HTERT RPE-1 (cell line): ENCODE measurements around the gene CHST7.

Source experiments
- in situ Hi-C: fragments of 300-500 bp; cut with MboI; formaldehyde crosslinking; loops from 4 replicates; pipeline ENCODE4 v1.14.3; 2020; ENCODE audit warnings: low sequenced_read_pairs

Gene CHST7

DNA sequence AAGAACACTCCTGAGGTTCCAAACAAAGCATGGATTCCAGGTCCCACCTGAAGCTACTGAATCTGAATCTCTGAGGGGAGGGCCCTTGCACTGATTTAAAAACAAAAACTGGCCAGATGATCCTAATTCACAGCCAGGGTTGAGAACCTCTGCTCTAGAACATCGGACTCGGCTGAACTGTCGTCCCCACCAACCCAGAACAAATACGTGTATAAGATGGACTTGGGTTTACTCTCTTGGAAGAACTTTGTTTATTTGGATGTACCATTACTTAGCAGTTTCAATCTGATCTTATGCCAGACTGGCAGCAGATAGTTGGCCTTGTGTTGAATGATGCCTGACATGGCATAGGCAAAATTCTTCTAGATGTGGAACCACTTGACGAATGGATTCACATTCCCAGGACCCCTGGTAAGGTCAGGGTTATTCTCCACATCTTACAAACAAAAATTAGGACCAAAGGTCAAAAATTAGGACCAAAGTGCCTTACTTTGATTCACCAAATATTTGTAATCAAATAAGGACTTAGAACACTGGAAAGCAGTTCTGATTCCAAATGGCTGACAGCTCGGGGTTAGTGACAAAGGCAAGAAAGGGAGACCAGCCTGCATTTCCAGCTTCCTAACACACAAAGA, 29.0 kb downstream of the CHST7 start:
- in situ Hi-C loops, result no loop called here

DNA sequence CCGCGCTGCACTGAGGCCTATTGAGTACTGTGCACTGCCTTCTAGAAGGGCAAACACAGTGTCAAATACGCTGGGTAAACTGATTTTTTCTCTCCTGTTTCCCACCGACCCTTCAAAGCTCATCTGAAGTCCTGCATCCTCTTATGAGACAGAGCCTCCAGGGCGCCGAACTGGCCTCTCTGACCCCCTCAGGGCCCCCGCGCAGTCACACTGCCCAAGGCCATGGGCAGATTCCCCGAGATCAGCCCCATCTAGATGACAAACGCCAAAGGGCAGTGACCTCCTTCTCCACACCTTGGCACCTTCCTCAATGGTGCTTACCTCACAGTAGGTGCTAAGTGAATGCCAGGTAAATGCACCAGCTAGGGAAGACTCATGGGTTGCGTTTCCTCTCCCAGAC, 34.4 kb downstream of the CHST7 start:
- in situ Hi-C loops, result no loop called here

GRCh38 chrX:46610070-46610658, 36.6 kb downstream of the CHST7 start:
- in situ Hi-C loops, result no loop called here

GRCh38 chrX:46611658-46612362, 38.2 kb downstream of the CHST7 start:
- in situ Hi-C loops, result no loop called here

- in situ Hi-C loops, result no loop called here
These were observed 44.3 kb downstream of the CHST7 start for GRCh38 chrX:46617906-46618305.

GRCh38 chrX:46618947-46619346, 45.4 kb downstream of the CHST7 start:
- in situ Hi-C loops, result no loop called here

DNA sequence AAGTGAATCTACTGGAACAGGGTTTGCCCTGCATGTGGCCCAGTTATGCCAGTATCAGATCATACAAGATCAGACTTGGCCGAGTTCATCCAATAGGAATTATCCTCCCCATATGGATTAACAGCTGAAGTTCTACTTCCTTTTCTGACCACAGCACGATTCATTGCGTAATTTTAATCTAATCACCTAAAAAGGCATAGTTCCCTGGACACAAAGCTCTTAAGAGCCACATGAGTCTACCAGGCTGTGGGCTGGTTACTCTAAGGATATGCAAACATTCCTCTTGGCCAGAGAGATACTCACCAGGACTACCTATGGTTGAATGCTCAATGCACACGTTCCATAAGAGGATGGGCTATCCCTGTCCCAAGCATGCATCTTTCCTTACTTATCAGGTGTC, 46.9 kb downstream of the CHST7 start:
- in situ Hi-C loops, result no loop called here

- in situ Hi-C loops, result no loop called here
These were observed 48.0 kb downstream of the CHST7 start for GRCh38 chrX:46621572-46621971.

- in situ Hi-C loops, result no loop called here
These were observed 50.7 kb downstream of the CHST7 start for GRCh38 chrX:46624090-46624786.

- in situ Hi-C loops, result no loop called here
These were observed 53.0 kb downstream of the CHST7 start for GRCh38 chrX:46626566-46626965.

- in situ Hi-C loops, result no loop called here
These were observed 53.5 kb downstream of the CHST7 start for GRCh38 chrX:46627062-46627461.

DNA sequence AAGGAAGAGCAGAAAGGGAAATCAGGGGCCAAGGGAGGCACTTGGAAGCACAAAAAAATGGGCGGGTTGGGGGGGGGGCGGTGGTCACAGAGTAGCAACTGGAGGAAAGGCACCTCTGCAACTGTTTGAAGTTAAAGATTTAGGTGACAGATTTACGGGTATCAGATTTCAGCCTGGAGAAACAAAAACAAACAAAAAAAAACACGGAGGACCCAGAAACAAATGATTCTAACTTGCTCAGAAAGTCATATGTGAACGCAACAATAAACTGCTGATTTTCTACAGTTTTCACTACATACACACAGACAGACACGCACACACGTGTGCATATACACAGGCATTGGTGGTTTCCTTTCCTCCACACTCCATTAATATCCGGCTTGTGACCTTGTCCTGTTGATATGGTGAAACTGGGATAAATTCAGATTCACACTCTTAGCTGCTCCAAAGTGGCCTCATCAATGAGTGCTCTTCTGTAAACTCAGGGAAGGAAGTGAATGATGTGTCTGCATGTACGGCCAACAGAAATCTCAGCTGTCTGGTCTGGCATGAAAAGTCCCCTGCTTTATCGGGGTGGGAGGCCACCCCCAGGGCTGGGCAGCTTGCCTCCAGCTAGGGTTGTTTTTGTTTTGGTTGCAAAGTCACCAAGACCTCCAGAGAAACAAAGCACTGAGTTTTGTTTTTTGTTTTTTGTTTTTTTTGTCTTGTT, 54.3 kb downstream of the CHST7 start:
- in situ Hi-C loops, result no loop called here

DNA sequence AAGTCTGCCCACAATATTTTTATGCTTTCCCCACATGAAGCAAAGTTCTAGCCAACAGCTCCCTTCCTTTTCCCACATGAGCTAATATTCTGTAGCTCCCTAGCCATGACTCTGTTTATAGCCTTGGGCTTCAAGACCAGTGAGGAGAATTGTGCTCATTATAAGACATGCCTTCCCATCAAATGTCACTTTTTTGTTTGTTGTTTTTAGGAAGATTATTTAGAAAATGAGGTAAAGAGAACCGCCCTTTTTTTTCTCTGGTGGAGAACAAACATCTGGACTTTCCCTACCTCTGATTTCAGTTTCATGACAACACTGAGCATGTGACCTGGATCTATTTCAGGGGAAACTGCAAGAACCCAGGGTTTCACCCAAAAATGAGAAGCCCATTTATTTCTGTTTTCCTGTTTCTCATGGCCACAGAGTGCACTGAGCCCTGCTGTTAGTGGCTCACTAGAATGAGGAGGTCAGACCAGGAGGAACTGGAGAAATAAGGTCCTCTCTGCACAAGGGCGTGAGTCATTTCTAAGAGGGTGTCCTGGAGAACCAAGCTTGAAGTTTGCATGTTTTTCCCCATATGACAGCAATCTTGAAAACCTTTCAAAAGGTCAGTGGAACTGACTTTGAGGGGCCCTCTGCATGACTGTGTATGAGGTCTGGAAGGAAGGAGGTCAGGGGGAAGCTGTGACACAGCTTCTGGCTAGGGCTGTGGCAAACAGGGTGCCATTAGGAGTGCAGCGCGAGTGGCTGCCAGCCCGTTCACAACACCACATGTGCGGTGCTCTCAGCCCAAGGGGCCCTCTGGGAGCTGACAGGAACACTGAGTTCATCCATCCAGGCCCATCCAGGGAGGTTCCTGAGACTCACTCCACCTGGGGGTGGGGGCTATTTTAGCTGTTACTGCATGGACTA, 55.2 kb downstream of the CHST7 start:
- in situ Hi-C loops, result no loop called here

DNA sequence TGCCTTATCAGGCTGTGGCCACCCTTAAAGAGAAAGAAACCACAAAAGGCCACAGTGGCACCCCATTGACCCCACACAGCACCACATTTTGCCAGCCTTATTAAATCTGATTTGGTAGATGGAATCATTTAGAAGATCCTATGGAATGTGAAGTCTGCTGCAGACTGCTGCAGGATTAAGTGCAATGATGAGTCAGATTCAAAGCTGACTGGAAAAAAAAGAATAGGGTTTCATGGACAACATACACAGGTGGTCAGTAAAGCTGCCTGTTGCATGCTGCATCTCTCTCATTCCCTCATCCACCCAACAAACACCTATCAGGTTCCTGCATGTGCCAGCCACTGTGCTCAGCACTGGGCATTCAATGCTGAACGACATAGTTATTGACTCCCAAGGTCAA, 56.6 kb downstream of the CHST7 start:
- in situ Hi-C loops, result no loop called here

DNA sequence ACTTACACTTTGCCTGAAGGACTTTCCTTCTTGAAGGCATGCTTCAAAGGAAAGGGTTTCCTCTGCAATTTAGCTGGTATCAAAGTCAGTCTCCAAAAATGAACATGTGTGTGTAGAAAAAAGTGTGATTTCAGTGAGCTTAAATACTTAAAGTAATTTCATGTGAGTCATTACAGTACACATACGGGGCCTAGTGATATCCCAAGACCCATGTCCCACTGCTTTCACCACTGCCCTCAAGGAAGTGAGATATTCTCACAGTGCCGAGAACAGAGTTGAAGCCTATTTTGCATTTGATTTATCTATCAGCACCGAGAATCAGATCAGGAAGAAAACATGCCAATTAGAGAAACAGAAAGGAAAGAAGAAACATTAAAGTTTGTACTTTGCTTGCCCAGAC, 61.0 kb downstream of the CHST7 start:
- in situ Hi-C loops, result no loop called here

DNA sequence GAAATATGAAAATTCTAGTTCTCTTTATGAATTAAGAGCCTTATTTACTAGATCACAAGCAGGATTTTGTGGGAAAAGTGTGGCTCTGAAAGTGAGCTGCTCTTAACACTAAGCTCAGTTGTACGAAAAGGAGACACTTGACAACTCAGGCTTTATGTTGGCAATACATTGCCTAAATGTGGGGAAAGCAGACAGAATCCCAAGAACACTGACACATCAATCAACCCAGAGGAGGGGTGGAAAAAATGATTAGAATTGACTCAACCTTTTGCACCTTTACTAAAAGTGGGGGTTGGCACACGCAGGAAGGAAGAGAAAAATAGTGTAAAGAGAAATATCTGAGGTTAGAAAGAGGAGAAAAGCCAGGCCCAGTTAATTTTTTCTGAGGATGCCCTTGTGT, 61.6 kb downstream of the CHST7 start:
- in situ Hi-C loops, result no loop called here

DNA sequence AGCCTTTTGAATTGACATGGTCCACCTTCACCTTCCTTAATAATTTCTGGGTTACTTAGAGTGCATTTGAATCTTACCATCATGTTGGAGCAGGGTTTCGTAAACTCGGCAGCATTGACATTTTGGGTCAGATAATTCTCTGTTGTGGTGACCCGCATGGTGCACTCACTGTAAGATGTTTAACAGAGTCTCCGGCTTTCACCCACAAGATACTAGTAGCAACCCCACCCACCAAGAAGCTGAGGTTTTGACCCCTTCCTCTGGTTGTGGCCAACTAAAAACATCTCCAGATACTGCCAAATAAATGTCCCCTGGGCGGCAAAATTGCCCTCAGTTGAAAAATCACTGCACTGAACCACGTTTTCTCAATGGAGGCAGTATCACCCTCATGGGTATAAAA, 62.7 kb downstream of the CHST7 start:
- in situ Hi-C loops, result no loop called here

DNA sequence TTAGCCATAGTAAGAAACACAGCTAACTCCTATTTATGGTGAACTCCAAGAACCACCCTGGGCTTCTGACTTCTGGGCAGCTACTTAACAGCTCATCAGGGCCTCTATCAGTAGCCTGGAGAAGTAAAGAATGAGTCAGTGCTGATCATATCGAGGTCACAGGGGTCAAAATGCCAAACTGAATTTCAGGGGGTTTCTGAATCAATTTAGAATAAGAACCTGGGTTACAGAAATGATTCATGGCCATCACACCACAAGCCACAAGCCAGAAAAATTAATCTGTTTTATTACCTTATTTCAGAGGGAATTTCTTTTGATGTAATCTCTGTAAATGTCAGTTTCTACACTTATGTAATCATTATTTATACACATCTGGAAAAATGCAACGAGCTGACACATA, 64.4 kb downstream of the CHST7 start:
- in situ Hi-C loops, result no loop called here

DNA sequence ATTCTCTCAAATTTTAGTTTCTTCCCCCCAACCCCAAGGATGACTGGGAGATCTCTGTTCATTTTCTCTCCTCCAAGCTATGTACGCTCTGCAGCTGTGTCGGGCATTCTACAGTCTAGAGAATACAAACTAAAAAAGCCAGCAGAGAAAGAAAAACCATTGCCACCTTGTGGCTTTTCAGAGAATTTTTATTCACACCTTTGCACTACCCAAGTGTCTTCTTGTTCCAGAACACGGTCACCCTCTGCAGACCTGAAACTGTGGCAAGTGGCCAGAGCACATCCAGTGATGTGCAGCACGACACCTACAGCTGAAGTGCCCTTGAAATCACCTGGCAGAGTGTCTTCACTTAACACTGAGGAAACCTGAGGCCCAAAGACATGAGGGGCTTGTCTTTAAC, 68.6 kb downstream of the CHST7 start:
- in situ Hi-C loops, result no loop called here

GRCh38 chrX:46643636-46644035, 70.1 kb downstream of the CHST7 start:
- in situ Hi-C loops, result no loop called here
